Duodenal mucosa (tissue), 2 donors: ENCODE results near the gene MLPH.

Experiments used
- H3K27ac ChIP-seq: one replicate; pipeline ENCODE4 v1.7.0; 2013; ENCODE audit warnings: low read depth, low read length
- H3K27me3 ChIP-seq, 2 donors: one replicate each; pipeline ENCODE4 v1.7.0; 2013; ENCODE audit warnings: low read length in 2 of 2, control low read depth in 1 of 2; ENCODE audit not compliant: insufficient read depth in 2 of 2, control insufficient read depth in 1 of 2
- H3K36me3 ChIP-seq, 2 donors: one replicate each; pipeline ENCODE4 v1.7.0; 2013; ENCODE audit warnings: low read length in 2 of 2, control low read depth in 1 of 2; ENCODE audit not compliant: insufficient read depth in 2 of 2, control insufficient read depth in 1 of 2
- H3K4me1 ChIP-seq, 2 donors: one replicate each; pipeline ENCODE4 v1.7.0; 2013; ENCODE audit warnings: low read length in 2 of 2, control low read depth in 1 of 2; ENCODE audit not compliant: insufficient read depth in 2 of 2, control insufficient read depth in 1 of 2
- H3K4me3 ChIP-seq, 2 donors: one replicate each; pipeline ENCODE4 v1.7.0; 2013; ENCODE audit warnings: low read length in 2 of 2, low read depth in 1 of 2
- H3K9ac ChIP-seq, 2 donors: one replicate each; pipeline ENCODE4 v1.7.0; 2013; ENCODE audit warnings: low read length in 2 of 2, low read depth in 1 of 2
- H3K9me3 ChIP-seq, 2 donors: one replicate each; pipeline ENCODE4 v1.7.0; 2013; ENCODE audit warnings: low read length in 2 of 2, control low read depth in 1 of 2; ENCODE audit not compliant: control insufficient read depth in 1 of 2

Gene MLPH

GRCh38 chr2:237488295-237488694 lies 1.2 kb downstream of the MLPH start:
- peaks cover 11 to 12% of the 10 kb centered on the region in 2 donors for H3K9me3 ChIP-seq
- peak overlapping the region in 1 of 2 donors; percentile 58 for H3K9ac ChIP-seq
- peaks cover 23 to 25% of the 10 kb centered on the region in 2 donors for H3K27me3 ChIP-seq
- no peaks in the 10 kb centered on the region for H3K36me3 ChIP-seq
- H3K27ac ChIP-seq, result no peak overlapping the region
- H3K4me3 ChIP-seq, result peak overlapping the region in 1 of 2 donors; percentile 32
- peaks cover 24 to 25% of the 10 kb centered on the region in 2 donors for H3K4me1 ChIP-seq

GRCh38 chr2:237488901-237489860 lies 2.1 kb downstream of the MLPH start:
- Histone ChIP-seq H3K27ac (no peak overlapping the region), H3K27me3 (peaks cover 23 to 25% of the 10 kb centered on the region in 2 donors), H3K36me3 (no peaks in the 10 kb centered on the region), H3K9ac (peak overlapping the region in 1 of 2 donors; percentile 52), H3K9me3 (peaks cover 11 to 12% of the 10 kb centered on the region in 2 donors), H3K4me1 (peaks cover 23 to 25% of the 10 kb centered on the region in 2 donors), H3K4me3 (peak overlapping the region in 1 of 2 donors; percentile 35)

- peaks cover 23 to 25% of the 10 kb centered on the region in 2 donors for H3K27me3 ChIP-seq
- no peak overlapping the region for H3K27ac ChIP-seq
- H3K9ac ChIP-seq, result no peak overlapping the region
Measured at GRCh38 chr2:237490009-237490711, 3.1 kb downstream of the MLPH start.

GRCh38 chr2:237490795-237491194 lies 3.7 kb downstream of the MLPH start:
- Histone ChIP-seq H3K9ac (no peak overlapping the region), H3K4me3 (no peak overlapping the region), H3K9me3 (peaks cover 11 to 12% of the 10 kb centered on the region in 2 donors), H3K4me1 (peaks cover 23 to 25% of the 10 kb centered on the region in 2 donors), H3K27ac (no peak overlapping the region), H3K36me3 (no peaks in the 10 kb centered on the region), H3K27me3 (peaks cover 22% of the 10 kb centered on the region in 2 donors)

More at GRCh38 chr2:237490009-237490711, 3.1 kb downstream of the MLPH start:
- Histone ChIP-seq H3K4me3 (peak overlapping the region; percentile 9 to 35), H3K9me3 (peaks cover 11 to 12% of the 10 kb centered on the region in 2 donors), H3K36me3 (no peaks in the 10 kb centered on the region), H3K4me1 (peaks cover 23 to 25% of the 10 kb centered on the region in 2 donors)

- Histone ChIP-seq H3K36me3 (no peaks in the 10 kb centered on the region), H3K4me3 (no peak overlapping the region), H3K9me3 (peaks cover 11 to 12% of the 10 kb centered on the region in 2 donors), H3K27ac (no peak overlapping the region), H3K4me1 (peaks cover 21% of the 10 kb centered on the region in 2 donors), H3K9ac (no peak overlapping the region), H3K27me3 (peaks cover 14% of the 10 kb centered on the region in 2 donors)
Measured at GRCh38 chr2:237491515-237492118, 4.6 kb downstream of the MLPH start.

GRCh38 chr2:237492137-237492890 lies 5.3 kb downstream of the MLPH start:
- Histone ChIP-seq H3K27ac (no peak overlapping the region), H3K36me3 (no peaks in the 10 kb centered on the region), H3K9me3 (peaks cover 11 to 12% of the 10 kb centered on the region in 2 donors), H3K9ac (no peak overlapping the region), H3K4me3 (no peak overlapping the region), H3K4me1 (peaks cover 14 to 18% of the 10 kb centered on the region in 2 donors), H3K27me3 (peaks cover 7 to 9% of the 10 kb centered on the region in 2 donors)

- Histone ChIP-seq H3K4me1 (peaks cover 12 to 14% of the 10 kb centered on the region in 2 donors), H3K4me3 (no peak overlapping the region), H3K36me3 (no peaks in the 10 kb centered on the region), H3K27ac (no peak overlapping the region), H3K9ac (no peak overlapping the region), H3K9me3 (peaks cover 11 to 12% of the 10 kb centered on the region in 2 donors), H3K27me3 (no peaks in the 10 kb centered on the region)
Measured at GRCh38 chr2:237494066-237494465, 7.0 kb downstream of the MLPH start.

- no peak overlapping the region for H3K4me3 ChIP-seq
- H3K27ac ChIP-seq, result no peak overlapping the region
- no peaks in the 10 kb centered on the region for H3K4me1 ChIP-seq
- H3K9ac ChIP-seq, result no peak overlapping the region
- no peaks in the 10 kb centered on the region for H3K36me3 ChIP-seq
- no peaks in the 10 kb centered on the region for H3K27me3 ChIP-seq
- peaks cover 11 to 12% of the 10 kb centered on the region in 2 donors for H3K9me3 ChIP-seq
Measured at GRCh38 chr2:237495521-237496117, 8.6 kb downstream of the MLPH start.

- Histone ChIP-seq H3K27ac (no peak overlapping the region), H3K9me3 (peaks cover 7% of the 10 kb centered on the region in 2 donors), H3K9ac (no peak overlapping the region), H3K27me3 (no peaks in the 10 kb centered on the region), H3K36me3 (no peaks in the 10 kb centered on the region), H3K4me1 (no peaks in the 10 kb centered on the region), H3K4me3 (no peak overlapping the region)
Measured at GRCh38 chr2:237496428-237496827, 9.4 kb downstream of the MLPH start.
